Stimulated activated CD8-positive, alpha-beta memory T cell treated with anti-CD3 and anti-CD28 coated beads, Interleukin-4, amount 100 ng/mL, for 24 hours (primary cell): ENCODE data around the gene ARHGAP24.

Experiments
- DNase-seq: peaks from one replicate; pipeline ENCODE4 v3.0.0-alpha.2; 2020; ENCODE audit warnings: low read depth

ARHGAP24 gene

GRCh38 chr4:85697854-85698253 is 222.9 kb downstream of the ARHGAP24 start:
- no peak for DNase-seq

GRCh38 chr4:85700362-85700761 is 225.4 kb downstream of the ARHGAP24 start:
- DNase-seq = no peak

- DNase-seq = no peak
These were observed 226.9 kb downstream of the ARHGAP24 start for GRCh38 chr4:85701861-85702321.

- no peak for DNase-seq
These were observed 228.1 kb downstream of the ARHGAP24 start for GRCh38 chr4:85703096-85703495.

GRCh38 chr4:85707611-85708010 is 232.7 kb downstream of the ARHGAP24 start:
- DNase-seq = no peak

- DNase-seq = no peak
These were observed 233.5 kb downstream of the ARHGAP24 start for GRCh38 chr4:85708468-85708867.

GRCh38 chr4:85713005-85713404 is 238.1 kb downstream of the ARHGAP24 start:
- no peak for DNase-seq

- DNase-seq = no peak
These were observed 241.2 kb downstream of the ARHGAP24 start for GRCh38 chr4:85715991-85716737.

GRCh38 chr4:85717351-85717750 is 242.4 kb downstream of the ARHGAP24 start:
- DNase-seq = no peak

GRCh38 chr4:85717847-85718246 is 242.9 kb downstream of the ARHGAP24 start:
- DNase-seq = no peak

- DNase-seq = no peak
These were observed 245.8 kb downstream of the ARHGAP24 start for GRCh38 chr4:85720735-85721134.

- DNase-seq = no peak
These were observed 247.5 kb downstream of the ARHGAP24 start for GRCh38 chr4:85722401-85722800.

- DNase-seq = no peak
These were observed 247.9 kb downstream of the ARHGAP24 start for GRCh38 chr4:85722807-85723206.

- no peak for DNase-seq
These were observed 250.0 kb downstream of the ARHGAP24 start for GRCh38 chr4:85724791-85725563.

- no peak for DNase-seq
These were observed 250.8 kb downstream of the ARHGAP24 start for GRCh38 chr4:85725721-85726170.

GRCh38 chr4:85726555-85726954 is 251.6 kb downstream of the ARHGAP24 start:
- no peak for DNase-seq

GRCh38 chr4:85728464-85728863 is 253.5 kb downstream of the ARHGAP24 start:
- no peak for DNase-seq

- DNase-seq = no peak
These were observed 257.2 kb downstream of the ARHGAP24 start for GRCh38 chr4:85732124-85732523.

- no peak for DNase-seq
These were observed 258.8 kb downstream of the ARHGAP24 start for GRCh38 chr4:85733798-85734197.

GRCh38 chr4:85734424-85734831 is 259.5 kb downstream of the ARHGAP24 start:
- no peak for DNase-seq

- no peak for DNase-seq
These were observed 261.6 kb downstream of the ARHGAP24 start for GRCh38 chr4:85736571-85736970.

GRCh38 chr4:85737254-85737653 is 262.3 kb downstream of the ARHGAP24 start:
- no peak for DNase-seq

- DNase-seq = no peak
These were observed 263.8 kb downstream of the ARHGAP24 start for GRCh38 chr4:85738721-85739120.
